Heart right ventricle (tissue), 16 donors: Measurements from ENCODE around the gene DOHH. TPM values are rescaled to one million over a fixed set of nuclear protein-coding genes. Genes with fewer than 3 reads are reported as not detected.
A peak's percentile ranks its signal among the peaks of the same experiment; 100 is the strongest.

ENCODE experiments used
- ATAC-seq, 8 donors: fragments of 200-7000 bp; cut with Tn5 transposase; one replicate each; pipeline ENCODE4 v1.9.1; 2020; ENCODE audit warnings: mild to moderate bottlenecking in 8 of 8, moderate library complexity in 8 of 8, moderate number of reproducible peaks in 1 of 8
- DNase-seq, 2 donors: peaks; one replicate each; pipeline ENCODE4 v3.0.0-alpha.2; 2020
- H3K27ac ChIP-seq, 10 donors: fragments of 200-600 bp; sonication (generic) in 2 of 10; one replicate each; pipeline versions ENCODE4 v1.5.0 to v1.8.0; 2020 to 2022; ENCODE audit warnings: mild to moderate bottlenecking in 3 of 10
- H3K27me3 ChIP-seq, 7 donors: fragments of 200-600 bp; one replicate each; pipeline ENCODE4 v1.8.0; 2021 to 2022; ENCODE audit warnings: mild to moderate bottlenecking in 2 of 7
- H3K36me3 ChIP-seq, 9 donors: fragments of 200-600 bp; sonication (generic) in 1 of 9; one replicate each; pipeline versions ENCODE4 v1.5.0 to v1.8.0; 2020 to 2022; ENCODE audit warnings: mild to moderate bottlenecking in 2 of 9
- H3K4me1 ChIP-seq, 9 donors: fragments of 200-600 bp; sonication (generic) in 1 of 9; one replicate each; pipeline versions ENCODE4 v1.5.0 to v1.8.0; 2020 to 2022; ENCODE audit warnings: mild to moderate bottlenecking in 4 of 9
- H3K4me3 ChIP-seq, 10 donors: fragments of 200-600 bp; sonication (generic) in 2 of 10; one replicate each; pipeline versions ENCODE4 v1.5.0 to v1.8.0; 2020 to 2022; ENCODE audit warnings: mild to moderate bottlenecking in 7 of 10, moderate library complexity in 2 of 10
- H3K9me3 ChIP-seq, 11 donors: fragments of 200-600 bp in 10 of 11; sonication (generic) in 2 of 11; one replicate each; pipeline versions ENCODE4 v1.5.0 to v1.8.0; 2013 to 2022; ENCODE audit warnings: mild to moderate bottlenecking in 2 of 11, control low read depth in 1 of 11, moderate library complexity in 1 of 11
- WGBS, 2 donors: extraction: QIAGEN DNeasy Blood & Tissue Kit; methylation state at CpG; one replicate each; pipeline ENCODE4 v1.1.7; 2013; ENCODE audit warnings: inconsistent platforms in 1 of 2; 5-methylcytosine and 5-hydroxymethylcytosine counted together
- intact Hi-C, 10 donors: fragments of 100-400 bp; cut with DNase I; formaldehyde crosslinking; loops; one replicate each; pipeline versions ENCODE4 v1.11.1 to v1.14.2; 2022
- polyA plus RNA-seq, 2 donors: library from polyadenylated mRNA; stranded (reverse); fragments of 200-250 nt; gene quantifications; one replicate each; pipeline ENCODE4 v1.2.3, GENCODE V29; 2013
- total RNA-seq, 10 donors: library from RNA; stranded (reverse); fragmentation: NEBNext Ultra II Directional in 3 of 10; extraction: Animal tissue kit (Norgen Biotek cat#: 25700) in 3 of 10; gene quantifications; one replicate each; pipeline versions ENCODE4 v1.2.1 to v1.2.4, GENCODE V29; 2021 to 2023
- TF ChIP-seq, protein P1 (sequence below), 9 donors: fragments of 200-600 bp; sonication (generic) in 2 of 9; IDR thresholded peaks; one replicate each; pipeline versions ENCODE4 v1.5.0 to v1.8.0; 2021 to 2022; ENCODE audit warnings: antibody characterized with exemption in 9 of 9, mild to moderate bottlenecking in 5 of 9, moderate library complexity in 1 of 9
- donor health status: Arrhythmogenic right ventricular cardiomyopathy.
- donor health status: ischemic (EF 13 %, LVEDD 7.1; RV severe dilation, severe dysfunction).
- donor health status: healthy with polysubstance abuse.
- donor health status: DM: no; HTN: yes; CAD: no.
- donor health status: DM: no; HTN: no; CAD: no.
- donor health status: ischemic (EF 25% LVEDD 6.9; RV normal size, moderate dysfunction).
- donor health status: ischemic (EF 25% LVEDD 5.7; RV mildly dilated, moderate dysfunction).
- donor health status: healthy.
- donor health status: DM: yes; HTN: yes; CAD: no.
- donor health status: Ischemic cardiomyopathy.
- donor health status: ischemic (EF 35%, LVEDD 5.7; RV mildly dilated, moderate dysfunction).
- donor health status: nonischemic (EF 11% LVEDD 7.7; RV severe dilation, severe dysfunction).
- donor health status: DM: yes; HTN: yes; CAD: no.
- donor health status: PGD.
- donor health status: ischemic (EF 29% LVEDD 5.4; RV normal size, mild dysfunction).
- donor health status: nonischemic (EF 23%, LVEDD 6.1; RV moderate dilation, normal function).

The DOHH gene
- total and polyA plus RNA-seq, 12 donors = 7.2 to 30.4 (median 10.3) TPM

DNA sequence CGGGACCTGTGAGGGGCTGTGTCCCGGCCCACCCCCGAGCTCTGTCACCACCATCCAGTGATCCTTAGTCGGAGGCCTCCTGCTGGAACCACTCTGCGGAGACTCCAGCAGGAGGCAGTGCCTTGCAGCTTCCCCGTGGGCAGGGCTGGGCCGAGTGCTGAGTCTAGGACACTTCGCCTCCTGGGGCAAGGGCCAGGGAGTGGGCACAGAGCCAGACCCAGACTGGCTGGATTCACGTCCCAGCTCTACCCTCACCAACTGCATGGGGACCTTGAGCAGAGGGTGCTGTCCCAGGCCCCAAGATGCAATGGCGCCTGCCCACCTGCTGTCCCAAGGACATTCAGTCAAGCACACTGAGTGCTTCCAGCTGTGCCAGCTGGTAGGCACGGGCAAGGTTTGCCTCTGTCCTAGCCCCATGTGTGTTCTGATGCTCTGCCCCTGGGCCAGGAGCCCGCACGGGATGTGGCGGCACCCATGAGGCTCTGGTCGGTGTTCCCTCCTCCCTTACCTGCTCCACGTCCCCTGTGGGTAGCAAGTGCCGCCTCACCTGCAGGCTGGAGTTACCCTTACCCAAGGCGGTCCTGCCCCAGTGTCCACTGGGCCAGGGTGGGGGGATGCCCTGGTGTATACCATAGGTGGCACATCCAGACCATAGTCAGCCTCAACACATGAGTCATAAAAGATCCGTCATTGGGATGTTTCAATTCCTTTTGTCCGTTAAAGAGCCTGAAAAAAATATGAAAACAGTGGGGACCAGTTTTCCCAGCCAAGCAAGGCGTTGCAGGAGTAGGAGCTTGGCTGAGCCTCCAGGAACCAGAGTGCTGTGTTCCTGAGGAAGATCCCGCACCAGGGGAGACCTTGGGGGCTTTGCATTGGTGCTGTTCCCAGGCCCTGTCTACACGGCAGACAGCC is 13.0 kb upstream of the DOHH start:
- H3K27ac ChIP-seq = no peak overlapping the region
- intact Hi-C loops = no loop called here
- no peak overlapping the region for H3K4me3 ChIP-seq
- peak in 6 of 8 donors; percentile 20 to 46 (median 33) for ATAC-seq
- peaks cover 8 to 64% (median 18%) of the 10 kb centered on the region in 9 donors for H3K4me1 ChIP-seq
- peaks cover 0 to 35% (median 0%) of the 10 kb centered on the region in 9 donors for H3K36me3 ChIP-seq
- no peaks in the 10 kb centered on the region for H3K27me3 ChIP-seq
- TF ChIP-seq, protein P1, sequence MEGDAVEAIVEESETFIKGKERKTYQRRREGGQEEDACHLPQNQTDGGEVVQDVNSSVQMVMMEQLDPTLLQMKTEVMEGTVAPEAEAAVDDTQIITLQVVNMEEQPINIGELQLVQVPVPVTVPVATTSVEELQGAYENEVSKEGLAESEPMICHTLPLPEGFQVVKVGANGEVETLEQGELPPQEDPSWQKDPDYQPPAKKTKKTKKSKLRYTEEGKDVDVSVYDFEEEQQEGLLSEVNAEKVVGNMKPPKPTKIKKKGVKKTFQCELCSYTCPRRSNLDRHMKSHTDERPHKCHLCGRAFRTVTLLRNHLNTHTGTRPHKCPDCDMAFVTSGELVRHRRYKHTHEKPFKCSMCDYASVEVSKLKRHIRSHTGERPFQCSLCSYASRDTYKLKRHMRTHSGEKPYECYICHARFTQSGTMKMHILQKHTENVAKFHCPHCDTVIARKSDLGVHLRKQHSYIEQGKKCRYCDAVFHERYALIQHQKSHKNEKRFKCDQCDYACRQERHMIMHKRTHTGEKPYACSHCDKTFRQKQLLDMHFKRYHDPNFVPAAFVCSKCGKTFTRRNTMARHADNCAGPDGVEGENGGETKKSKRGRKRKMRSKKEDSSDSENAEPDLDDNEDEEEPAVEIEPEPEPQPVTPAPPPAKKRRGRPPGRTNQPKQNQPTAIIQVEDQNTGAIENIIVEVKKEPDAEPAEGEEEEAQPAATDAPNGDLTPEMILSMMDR (IDR thresholded peaks at IDR 0.05) = no peak
- no peaks in the 10 kb centered on the region for H3K9me3 ChIP-seq
- peak; percentile 30 to 52 for DNase-seq
- 76 to 78% methylated on average over 23 of the region's 23 CpGs for WGBS, 2 donors

DNA sequence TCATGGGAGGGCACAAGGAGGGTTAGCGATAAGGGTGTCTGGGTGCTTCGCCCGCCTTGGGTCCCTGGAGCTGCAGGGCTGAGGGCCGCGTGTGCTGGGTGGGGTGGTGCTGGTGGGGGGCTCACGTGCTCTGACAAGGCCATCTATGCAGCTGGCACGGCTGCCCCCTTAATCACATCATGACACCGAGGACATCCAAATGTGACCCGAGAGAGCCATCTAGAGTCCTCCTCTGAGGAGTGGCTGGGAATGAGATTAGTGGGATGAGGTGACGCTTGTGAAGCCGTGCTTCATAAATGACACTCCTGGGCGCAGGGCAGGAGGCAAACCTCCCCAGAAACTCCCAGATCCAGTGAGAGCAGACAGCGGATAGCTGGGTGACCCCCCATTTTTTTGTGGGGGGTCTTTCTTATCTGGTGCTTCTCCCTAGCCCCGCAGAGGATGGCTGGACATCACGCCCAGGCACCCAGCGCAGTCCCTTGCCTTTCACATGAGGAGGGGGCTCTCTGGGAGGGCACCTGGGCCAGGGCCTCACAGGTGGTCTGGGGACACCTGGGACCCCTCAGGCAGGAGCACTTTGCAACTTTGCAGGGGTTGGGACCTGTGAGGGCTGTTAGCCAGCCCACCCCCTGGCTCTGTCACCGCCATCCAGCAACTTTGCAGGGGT is 12.2 kb upstream of the DOHH start:
- Histone ChIP-seq H3K36me3 (peaks cover 0 to 38% (median 0%) of the 10 kb centered on the region in 9 donors), H3K4me3 (no peak overlapping the region), H3K27ac (no peak overlapping the region), H3K4me1 (peaks cover 8 to 72% (median 21%) of the 10 kb centered on the region in 9 donors), H3K9me3 (no peaks in the 10 kb centered on the region), H3K27me3 (no peaks in the 10 kb centered on the region)
- no peak for DNase-seq
- TF ChIP-seq, protein P1 (IDR thresholded peaks at IDR 0.05) = no peak
- intact Hi-C loops = no loop called here
- ATAC-seq = peak in 3 of 8 donors; percentile 5 to 45 (median 40)
- 76 to 81% methylated on average over 17 of the region's 17 CpGs for WGBS, 2 donors

DNA sequence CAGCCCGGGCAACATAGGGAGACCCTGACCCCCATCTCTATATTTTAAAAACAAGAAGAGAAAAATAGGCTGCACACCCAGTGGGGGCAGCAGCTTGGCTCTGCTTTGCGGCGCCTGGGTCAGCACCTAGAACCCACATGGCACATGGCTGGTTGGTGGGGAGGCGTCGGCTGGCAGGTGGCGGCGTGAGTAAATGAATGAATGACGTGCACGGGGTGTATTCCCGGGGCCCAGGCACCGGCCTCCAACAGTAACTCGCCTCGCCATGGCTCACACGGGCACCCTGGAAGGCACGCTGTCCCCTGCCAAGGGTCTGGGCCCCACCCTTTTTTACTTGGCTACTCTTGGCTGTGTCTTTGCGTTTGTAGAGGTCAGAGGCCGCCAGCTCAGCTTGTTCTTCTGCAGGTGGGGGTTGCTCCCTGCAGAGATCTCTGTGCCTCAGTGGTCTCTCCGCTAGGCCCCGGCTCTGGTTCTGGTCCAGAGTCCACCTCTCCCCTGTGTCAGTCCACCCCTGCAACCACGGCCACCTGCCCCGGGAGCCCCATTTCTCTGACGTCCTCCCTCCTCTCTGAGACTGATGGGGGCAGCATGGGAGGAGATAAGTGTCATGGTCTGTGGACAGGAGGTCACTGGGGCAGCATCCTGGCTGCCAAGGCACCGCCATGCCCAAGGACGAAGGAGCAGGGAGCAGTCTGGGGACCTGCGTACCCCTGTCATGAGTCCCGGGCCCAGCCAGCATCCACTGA is 11.2 kb upstream of the DOHH start:
- no peak for DNase-seq
- Histone ChIP-seq H3K27ac (no peak overlapping the region), H3K9me3 (no peaks in the 10 kb centered on the region), H3K4me3 (no peak overlapping the region), H3K4me1 (peaks cover 12 to 75% (median 26%) of the 10 kb centered on the region in 9 donors), H3K27me3 (no peaks in the 10 kb centered on the region), H3K36me3 (peaks cover 0 to 36% (median 0%) of the 10 kb centered on the region in 9 donors)
- no peak for ATAC-seq
- 81 to 84% methylated on average over 26 of the region's 26 CpGs for WGBS, 2 donors
- intact Hi-C loops = no loop called here
- TF ChIP-seq, protein P1 (IDR thresholded peaks at IDR 0.05) = no peak

DNA sequence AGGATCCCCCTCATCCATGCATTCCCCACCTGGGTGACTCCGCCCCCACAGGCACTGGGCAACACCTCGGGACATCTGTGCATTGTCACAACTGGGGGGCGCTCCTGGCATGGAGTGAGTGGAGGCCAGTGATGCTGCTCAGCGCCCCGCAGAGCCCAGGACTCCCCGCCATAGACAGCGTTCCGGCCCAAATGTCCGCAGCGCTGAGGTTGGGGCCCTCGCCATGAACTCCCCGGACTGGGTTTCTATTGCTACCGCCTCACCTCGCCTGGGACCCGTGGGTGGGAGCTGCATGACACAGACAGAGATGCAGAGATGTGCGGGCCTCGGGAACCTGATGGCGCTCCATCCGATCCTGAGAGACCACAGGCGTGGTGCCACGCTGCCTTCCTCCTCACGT is 10.3 kb upstream of the DOHH start:
- DNase-seq = no peak
- Histone ChIP-seq H3K36me3 (peaks cover 0 to 34% (median 0%) of the 10 kb centered on the region in 9 donors), H3K4me1 (peaks cover 12 to 66% (median 26%) of the 10 kb centered on the region in 9 donors), H3K4me3 (no peak overlapping the region), H3K27me3 (no peaks in the 10 kb centered on the region), H3K27ac (no peak overlapping the region), H3K9me3 (no peaks in the 10 kb centered on the region)
- ATAC-seq = no peak
- TF ChIP-seq, protein P1 (IDR thresholded peaks at IDR 0.05) = no peak
- intact Hi-C loops = no loop called here
- 85 to 88% methylated on average over 22 of the region's 22 CpGs for WGBS, 2 donors
